Inflammatory macrophage treated with lipopolysaccharide for 4 hours (primary cell): ENCODE results near the gene SLC12A7.

Experiments
- DNase-seq: peaks from one replicate; pipeline ENCODE4 v3.0.0-alpha.2; 2020

SLC12A7 gene

DNA sequence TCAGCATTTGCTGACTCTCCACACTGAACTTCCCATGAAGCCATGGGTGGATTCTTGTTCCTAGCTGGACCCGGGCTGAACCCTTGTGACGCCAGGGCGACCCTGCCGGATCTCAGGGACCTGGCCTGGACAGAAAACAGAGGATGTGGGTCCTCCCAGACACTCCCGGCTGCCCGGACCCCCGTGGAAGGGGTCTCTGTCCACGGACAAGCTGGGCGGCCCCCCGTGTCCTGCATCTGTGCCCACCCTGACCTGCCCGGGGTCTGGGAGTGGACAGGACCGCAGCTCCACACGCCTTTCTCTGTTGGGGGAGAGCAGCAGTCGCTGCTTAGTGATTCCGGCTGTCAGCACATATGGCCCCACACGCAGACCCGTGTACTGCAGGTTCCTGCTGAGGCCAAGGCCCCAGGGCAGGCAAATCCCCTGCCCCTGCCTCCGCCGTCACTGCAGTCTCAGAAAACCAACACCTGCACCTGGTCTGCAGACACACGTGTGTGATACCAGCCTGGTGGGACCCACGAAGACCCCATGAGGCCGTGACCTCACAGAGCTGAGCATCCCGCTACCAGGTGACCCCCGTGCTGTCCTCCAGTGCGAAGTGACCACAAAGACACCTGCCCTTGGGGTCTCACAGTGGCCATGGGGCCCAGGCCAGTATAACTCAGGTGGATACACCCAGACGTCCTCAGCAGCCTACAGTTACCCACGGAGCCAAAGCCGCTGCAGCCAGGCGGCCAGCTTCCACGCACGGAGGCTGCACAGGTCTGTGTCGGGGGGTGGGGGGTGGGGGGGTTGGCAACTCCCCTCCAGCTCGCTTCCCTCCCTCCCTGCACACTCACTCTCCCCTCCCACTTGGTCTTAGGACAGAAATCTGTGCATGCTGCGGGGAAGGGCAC lies 52.6 kb downstream of the SLC12A7 start:
- DNase-seq: no peak

DNA sequence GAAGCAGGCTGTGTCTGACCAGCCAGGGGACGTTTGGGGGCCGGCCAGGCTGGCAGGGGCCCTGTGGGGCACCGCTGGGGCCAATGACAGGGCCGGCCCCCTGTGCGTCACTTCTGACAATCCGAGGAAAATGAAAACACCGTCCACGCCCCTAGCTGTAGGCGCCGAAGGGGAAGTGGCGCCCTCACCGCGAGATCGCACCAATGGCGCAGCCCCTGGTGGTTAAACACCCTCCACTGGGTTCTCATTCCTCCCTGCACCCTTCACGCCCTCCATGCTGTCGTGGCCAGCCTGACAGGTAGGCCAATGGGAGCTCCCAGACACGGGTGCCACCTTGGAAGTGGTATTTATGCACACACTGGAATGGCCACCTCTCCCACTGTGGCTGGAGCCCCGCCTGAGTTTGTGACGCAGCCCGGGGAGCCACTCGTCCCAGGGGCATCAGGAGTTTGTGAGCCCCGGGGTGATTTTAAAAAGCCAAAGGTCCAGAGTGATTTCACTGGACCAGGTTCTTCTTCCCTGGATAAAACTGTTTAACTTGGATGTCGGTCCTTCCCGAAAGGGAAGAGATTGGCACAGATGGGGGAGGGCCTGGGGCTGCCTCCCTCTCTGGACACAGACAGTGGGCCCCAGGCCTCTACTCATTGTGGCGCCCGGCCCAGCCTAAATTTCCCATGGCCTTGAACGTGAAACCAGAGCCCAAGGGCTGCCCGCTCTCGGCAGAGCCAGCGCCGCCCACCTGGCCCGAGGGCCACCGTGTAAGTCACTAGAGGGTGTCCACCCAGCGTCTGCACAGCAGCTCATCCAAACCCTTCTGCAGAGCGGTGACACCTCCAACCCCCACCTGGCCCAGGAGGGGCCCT lies 53.5 kb downstream of the SLC12A7 start:
- DNase-seq: no peak

DNA sequence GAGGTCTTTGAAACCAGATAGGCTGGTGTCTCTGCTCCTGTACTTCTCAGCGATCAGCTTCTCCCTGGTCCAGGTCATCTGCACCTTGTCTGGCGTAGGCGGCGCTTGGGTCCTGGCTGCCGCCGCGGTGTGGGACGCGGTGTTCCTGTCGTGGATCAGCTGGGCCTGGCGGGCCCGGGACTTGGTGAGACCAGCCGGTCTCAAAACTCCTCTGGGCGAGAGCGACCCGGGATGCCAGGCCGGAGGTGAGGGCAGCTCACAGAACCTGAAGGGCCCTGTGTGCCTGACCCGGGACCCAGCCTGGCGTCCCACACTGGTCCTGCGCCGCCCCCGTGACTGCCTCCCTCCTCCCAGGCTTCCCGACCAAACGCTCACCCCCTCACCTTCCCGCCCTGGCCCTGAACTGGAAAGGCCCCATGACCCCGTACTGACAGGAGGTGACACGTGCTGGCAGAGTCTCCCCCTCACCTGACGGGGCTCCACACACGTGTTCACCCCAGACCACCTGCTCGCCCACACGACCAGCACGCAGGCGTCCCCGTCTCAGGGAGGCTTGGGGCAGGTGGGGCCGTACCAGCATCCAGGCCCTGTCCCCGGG lies 54.3 kb downstream of the SLC12A7 start:
- no peak for DNase-seq

DNA sequence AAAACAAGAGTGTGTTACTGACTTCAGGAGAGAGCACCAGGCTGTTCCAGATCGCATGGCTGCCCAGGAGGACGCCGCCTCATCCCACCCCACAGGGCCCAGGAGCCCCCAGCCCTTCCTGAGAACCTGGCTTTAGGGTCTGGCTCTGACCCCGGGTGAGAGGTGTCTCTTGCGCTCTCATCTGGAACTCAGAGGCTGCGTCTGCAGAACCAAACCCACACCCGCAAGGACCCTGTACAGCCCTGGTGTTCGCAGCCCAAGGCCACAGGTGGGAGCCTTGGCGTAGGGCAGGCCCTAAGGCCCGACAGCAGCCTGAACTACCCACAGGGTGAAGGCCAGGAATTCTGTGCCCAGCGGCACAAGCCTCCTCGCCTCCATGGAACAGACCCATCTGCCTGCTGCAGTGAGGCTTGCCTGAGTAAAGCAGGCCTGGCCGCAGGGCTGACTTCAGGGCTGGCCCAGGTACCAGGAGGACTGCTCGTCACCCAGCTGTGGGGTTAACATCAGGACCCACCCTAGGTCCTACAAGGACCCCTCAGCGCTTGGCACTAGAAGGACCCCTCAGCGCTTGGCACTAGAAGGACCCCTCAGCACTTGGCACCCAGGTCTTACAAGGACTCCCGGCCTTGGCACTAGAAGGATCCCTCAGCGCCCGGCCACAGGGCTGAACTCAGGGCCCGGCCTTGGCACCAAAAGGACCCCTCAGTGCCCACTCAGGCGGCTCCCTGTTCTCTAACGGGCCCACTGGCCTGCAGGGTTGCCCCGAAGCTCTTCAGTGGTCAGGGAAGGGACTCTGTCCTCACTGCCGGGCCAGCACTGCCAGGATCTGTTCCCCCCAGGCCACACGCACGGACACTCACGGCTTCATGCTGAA lies 55.0 kb downstream of the SLC12A7 start:
- no peak for DNase-seq

DNA sequence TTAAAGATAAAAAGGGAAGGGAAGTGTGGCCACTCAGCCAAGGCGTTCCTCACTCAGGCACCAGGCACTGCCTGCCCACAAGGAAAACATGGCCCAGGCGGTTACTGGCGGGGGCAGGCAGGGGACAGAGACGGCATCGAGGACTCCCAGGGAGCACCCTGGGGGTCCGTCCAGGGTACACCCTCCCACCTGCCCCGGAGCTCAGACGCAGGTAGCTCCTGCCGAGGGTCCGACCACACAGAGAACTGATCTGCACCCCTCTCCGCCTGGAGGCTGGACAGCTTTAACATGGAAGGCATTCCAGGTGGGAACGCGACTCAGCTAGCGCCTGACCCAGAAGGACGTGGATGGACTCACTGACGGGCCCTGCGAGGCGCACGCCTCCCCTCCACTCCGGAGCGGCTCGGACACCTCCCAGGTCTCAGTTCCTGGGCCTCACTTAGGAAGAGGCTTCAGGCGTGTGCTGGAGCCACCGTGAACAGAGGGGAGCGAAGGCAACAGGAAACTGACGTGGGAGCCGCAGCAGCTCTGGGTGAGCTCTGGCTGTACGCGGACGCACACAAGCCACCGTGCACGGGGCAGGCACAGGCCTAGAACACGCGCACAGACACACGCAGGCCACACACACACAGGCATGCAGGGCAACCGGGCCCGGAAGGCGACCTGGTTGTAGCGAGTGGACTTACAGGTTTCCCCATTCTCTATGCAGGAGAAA lies 55.8 kb downstream of the SLC12A7 start:
- no peak for DNase-seq

DNA sequence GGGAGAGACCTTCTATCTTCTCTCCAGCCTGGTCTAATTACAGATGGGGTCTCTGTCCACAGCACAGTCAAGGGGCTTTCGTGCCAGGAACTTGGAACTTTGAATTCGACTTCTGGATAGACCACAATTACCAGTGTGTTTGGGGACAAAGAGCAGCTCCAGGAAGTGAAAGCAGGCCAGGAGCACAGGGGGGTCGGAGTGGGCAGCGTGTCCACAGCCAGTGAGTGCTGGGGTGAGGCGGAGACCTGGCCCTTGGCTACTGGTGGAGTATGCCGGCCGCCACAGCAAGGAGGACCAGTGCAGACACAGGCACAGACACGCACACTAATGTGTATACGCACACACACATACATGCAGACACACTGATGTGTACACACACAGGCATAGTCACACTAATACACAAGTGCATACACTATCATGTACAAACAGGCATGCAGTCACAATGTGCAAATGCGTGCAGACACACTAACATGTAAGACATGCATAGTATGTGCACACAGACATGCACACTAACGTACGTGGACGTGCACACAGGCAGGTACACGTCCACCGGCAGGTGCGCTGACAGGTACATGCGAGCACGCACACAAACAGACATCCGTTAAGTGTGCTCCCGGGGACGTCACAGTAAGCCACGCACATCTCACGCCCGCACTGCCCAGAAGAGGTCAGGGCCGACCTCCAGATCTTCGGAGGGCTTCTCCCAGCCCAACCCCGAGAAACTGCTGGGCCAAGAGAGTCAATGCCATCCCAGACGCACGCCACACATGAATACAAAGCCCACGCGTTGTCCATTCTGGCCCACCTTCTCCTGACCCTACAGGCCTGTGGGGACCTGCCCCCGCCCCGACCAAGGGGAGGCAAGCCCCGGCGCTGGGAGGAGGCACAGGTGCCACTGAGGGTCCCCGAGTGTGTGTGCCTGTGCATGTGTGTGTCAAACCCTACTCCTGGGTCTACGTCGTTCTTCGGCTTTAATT lies 56.8 kb downstream of the SLC12A7 start:
- no peak for DNase-seq

DNA sequence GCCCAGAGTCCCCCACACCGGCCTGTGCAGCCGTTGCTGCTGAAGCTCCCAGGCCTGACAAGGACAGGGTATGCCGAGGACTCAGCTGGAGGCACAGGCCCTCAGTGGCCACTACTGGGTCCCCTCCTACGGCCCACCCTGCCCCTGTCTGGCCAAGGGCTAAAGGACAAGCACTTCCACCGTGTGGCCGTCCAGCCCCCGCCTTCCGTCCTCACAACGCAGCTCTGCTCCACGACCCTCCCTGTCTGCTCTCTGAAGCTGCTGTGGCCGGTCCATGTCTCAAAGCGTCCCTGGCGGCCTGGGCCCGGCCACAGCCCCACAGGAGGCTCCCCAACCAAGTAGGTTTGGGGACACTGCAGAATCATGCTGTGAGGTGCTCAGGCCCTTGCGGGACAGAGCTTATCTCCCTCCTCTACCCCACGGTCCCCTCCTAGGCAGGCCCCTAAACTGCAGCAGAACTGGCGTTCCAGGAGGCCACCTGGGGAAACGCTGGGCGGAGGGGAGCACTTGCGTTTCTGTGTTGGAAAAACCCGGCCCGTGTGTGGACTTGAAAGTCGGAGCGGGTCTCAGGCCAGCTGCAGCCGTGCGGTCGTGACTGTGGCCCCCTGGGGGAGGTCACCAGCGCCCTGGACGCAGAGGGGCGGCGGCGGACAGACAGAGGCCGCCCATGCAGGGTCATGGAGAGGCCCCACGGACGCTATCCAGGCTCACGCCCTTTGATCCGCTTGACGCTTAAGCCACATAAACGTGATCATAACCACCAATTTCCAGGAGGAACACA lies 57.7 kb downstream of the SLC12A7 start:
- DNase-seq: no peak

DNA sequence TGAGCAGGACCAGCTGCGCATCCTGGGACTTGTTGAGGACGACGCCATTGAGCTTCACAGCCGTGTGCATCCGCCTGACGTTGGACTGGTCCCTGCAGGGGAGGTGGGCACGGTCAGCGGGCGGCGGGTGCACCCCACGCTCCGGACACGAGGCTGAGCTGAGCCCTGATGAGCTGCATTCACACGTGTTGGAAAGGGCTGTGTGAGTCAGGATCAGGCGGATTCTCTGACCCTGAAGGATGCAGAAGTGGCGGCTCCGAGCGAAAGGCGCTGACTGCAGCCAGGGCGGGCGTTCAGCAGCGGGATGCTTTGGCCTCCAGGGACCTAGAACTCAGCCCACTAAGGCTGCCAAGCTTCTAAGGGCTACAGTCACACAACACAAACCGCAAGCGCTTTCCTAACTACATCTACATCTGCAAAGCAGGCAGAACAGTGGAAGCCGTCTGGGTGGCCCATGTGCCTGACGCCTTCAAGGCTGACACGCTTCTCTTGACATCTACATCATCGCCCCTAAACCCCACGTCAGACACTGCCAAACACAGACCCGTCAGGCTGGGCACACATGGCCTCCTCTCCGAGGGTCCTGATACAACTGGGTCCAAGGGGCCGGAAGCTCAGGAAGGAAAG lies 58.4 kb downstream of the SLC12A7 start:
- no peak for DNase-seq

DNA sequence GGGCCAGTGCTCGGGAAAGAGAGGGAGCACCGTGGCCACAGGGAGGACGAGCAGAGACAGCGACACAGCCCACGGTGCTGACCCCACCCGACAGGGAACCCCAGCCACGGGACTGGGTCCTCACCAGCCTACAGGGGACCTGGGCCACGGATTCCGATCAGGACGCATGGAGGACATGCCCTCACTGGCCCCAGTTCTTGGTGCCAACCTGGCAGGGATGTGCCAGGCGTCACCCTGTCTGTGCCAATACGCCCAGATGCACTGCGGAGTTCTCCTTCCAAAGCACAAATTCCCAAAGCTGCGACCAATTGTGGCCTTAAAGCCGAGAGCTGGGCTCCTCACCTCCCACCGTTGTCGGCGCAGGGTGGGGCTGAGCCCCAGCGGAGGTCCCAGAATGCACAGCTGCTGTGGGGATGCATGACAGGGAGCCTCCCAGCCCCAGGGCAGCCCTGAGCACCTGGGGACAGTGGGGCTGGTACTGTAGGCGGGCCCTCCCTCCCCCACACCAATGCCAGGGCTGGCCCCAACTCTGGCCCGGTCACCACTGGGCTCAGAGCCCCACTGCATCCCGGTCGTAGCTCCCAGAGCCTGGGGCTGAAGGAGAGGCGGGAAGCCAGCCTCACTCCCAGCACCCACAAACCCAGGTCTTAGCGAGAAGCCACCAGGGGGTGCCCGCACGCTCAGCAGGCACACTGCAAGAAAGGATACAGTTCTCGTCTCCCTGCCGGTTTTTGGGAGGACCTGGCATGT lies 59.0 kb downstream of the SLC12A7 start:
- no peak for DNase-seq

DNA sequence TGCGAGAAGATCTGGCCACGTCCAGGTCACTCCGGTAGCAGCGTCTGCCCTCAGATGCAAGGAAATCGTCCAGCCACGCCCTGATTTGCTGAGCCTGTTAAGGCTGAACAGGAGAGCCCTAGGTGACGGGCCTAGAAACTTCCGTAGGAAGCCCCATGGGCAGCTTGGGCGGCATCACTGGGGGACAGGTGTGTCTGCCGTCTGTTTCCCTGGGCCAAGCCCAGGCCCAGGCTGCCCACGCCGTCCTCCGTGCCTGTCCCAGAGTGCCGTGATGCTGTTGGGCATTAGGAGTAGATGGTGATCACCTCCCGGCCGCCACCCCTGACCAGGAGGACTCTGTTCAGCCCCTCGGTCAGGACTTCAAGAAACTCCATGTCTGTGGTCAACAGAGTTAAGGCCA lies 59.8 kb downstream of the SLC12A7 start:
- DNase-seq: no peak

DNA sequence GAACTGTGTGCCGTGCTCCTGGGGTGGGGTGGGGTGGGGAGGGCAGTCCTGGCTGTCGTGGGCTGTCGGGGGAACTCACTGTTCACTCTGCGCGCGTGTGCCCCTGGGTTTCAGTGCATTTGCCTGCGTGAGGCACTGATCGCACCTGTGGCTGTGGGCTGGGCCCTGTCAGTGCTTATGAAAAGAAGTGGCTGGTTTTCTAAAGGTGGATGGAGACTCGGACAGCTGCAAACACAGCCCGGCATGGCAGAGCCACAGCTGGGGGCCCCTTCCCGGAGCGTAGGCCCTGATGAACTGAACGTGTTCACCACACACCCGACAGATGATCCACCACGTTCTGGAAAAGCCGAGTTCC lies 60.5 kb downstream of the SLC12A7 start:
- DNase-seq: no peak

DNA sequence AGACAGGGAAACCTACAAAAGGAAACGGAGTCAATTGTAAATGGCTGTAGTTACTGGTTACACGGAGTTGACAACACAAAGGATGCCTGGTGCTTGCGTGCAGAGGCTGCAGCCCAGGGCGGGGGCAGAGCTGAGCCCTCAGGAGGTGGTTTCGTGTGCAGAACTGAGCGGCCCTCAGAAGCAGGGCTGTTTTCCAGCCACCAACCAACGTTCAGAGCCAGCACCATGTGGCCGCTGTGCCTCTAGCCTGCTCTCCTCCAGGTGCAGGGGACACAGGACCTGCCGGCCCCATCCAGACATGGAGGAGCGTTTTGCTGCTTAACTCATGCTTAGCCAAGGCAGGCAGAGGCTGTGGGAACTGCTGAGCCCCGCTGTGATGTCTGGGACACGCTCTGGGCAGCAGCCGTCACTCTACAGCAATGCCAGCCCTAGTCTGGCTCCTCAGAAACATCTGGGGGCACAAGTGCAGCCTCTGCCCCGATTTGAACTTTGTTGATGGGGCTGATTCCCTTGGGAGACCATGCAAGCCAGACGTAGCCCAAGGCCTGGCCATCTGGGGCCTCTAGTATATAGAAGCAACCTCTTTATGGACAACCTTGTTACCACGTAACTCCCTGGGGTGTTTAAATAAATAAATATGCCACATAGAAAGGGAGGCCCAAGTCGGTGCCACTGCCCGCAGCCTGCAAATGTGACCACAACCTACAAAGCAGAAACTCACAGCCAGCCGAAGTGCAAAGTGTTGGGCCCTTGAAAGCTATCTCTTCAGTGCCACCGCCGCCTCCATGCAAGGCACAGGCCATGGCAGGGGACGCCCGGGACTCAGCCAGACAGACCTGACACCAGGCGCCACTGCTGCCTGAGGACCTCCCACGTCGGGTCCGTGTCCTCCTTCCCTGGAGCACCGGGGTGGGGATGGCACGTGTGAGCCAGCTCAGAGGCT lies 61.2 kb downstream of the SLC12A7 start:
- DNase-seq: no peak

DNA sequence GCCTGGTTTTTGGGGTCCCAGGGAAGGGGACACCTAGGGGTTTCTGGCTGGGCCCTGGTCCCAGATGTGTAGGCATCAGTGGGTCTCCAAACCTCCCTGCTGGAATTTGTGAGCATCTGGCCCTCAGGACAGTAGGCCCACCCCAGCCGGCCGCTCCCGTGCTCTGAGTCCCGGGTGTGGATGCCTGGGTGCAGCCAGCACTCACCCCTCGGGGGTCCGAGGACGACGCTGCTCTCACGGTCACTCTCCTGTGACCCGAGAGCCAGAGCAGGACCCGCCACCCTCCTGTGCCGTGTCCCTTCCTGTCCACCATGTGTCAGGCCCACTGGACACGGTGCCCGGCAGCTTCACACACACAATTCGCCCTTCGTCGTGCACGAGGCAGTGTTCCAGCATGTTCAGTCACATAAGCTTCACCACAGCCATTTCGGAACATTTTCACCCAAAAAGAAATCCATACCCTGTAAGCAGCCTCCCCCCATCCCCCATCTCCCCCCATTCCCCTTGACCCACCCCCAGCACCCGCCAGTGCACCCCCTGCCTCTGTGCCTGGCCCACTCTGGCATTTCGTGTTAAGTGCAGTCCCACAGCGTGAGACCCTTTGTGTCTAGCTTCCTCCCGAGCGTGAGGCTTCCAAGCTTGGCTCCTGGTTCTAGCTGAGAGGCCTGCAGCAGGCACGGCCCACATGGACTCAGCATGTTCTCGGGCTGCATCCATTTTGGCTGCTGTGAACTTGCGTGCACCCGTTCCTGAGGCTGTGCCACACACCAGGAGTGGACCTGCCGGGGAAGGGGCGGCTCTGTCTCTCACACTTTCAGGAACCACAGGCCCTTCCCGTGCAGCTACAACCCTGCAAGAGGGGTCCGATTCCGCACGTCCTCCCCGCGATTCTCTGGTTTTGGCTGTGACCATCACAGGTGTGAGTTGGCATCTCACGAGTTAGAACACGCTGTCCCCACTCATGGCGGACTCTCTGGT lies 62.7 kb downstream of the SLC12A7 start:
- DNase-seq: no peak

DNA sequence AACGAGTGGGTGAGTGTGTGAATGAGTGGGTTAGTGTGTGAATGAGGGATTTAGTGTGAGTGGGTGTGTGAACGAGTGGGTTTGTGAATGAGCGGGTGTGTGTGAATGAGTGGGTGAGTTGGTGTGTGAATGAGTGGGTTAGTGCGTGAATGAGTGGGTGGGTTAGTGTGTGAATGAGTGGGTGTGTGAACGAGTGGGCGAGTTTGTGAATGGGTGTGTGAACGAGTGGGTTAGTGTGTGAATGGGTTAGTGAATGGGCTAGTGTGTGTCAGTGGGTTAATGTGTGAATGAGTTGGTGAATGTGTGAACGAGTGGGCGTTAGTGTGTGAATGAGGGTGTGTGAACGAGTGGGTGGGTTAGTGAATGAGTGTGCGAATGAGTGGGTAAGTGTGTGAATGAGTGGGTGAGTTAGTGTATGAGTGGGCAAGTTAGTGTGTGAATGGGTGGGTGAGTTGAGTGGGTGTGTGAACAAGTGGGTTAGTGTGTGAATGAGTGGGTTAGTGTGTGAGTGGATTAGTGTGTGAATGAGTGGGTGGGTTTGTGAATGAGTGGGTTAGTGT lies 63.6 kb downstream of the SLC12A7 start:
- DNase-seq: no peak

DNA sequence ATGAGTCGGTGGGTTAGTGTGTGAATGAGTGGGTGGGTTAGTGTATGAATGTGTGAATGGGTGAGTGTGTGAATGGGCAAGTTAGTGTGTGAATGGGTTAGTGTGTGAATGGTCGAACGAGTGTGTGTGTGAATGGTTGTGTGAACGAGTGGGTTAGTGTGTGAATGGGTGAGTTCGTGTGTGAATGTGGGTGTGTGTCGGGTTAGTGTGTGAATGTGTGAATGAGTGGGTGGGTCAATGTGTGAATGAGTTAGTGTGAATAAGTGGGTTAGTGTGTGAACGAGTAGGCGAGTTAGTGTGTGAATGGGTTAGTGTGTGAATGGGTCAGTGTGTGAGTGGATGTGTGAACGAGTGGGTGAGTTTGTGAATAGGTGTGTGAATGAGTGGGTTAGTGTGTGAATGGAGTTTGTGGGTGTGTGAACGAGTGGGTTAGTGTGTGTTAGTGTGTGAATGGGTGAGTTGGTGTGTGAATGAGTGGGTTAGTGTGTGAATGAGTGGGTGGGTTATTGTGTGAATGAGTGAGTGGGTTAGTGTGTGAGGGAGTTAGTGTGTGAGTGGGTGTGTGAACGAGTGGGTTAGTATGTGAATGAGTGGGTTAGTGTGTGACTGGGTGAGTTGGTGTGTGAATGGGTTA lies 64.4 kb downstream of the SLC12A7 start:
- DNase-seq: no peak
